HEK293 (cell line): ENCODE results near the gene TRMT61A.

Experiments
- GLI2 ChIP-seq: fragments of 450-650 bp; formaldehyde crosslinking; IDR thresholded peaks from 2 replicates; pipeline ENCODE4; 2017; ENCODE audit warnings: missing biosample characterization, missing genetic modification characterization, low read depth, borderline replicate concordance
- KLF10 ChIP-seq: fragments of 450-650 bp; IDR thresholded peaks from 2 replicates; pipeline ENCODE4 v1.5.1; 2018; ENCODE audit warnings: missing biosample characterization, mild to moderate bottlenecking, missing genetic modification characterization
- KLF7 ChIP-seq: fragments of 450-650 bp; formaldehyde crosslinking; IDR thresholded peaks from 2 replicates; pipeline ENCODE4 v1.5.1; 2016; ENCODE audit warnings: missing biosample characterization, missing genetic modification characterization, borderline replicate concordance
- KLF9 ChIP-seq: fragments of 450-650 bp; formaldehyde crosslinking; IDR thresholded peaks from 2 replicates; pipeline ENCODE4 v1.5.1; 2016; ENCODE audit warnings: missing biosample characterization, missing genetic modification characterization, low read depth
- MZF1 ChIP-seq: fragments of 450-650 bp; formaldehyde crosslinking; IDR thresholded peaks from 2 replicates; pipeline ENCODE4 v1.5.1; 2017; ENCODE audit warnings: missing biosample characterization, missing genetic modification characterization, borderline replicate concordance
- PATZ1 ChIP-seq: fragments of 450-650 bp; formaldehyde crosslinking; IDR thresholded peaks from 2 replicates; pipeline ENCODE4 v1.5.1; 2016; ENCODE audit warnings: missing biosample characterization, missing genetic modification characterization
- PRDM6 ChIP-seq: fragments of 450-650 bp; formaldehyde crosslinking; IDR thresholded peaks from 2 replicates; pipeline ENCODE4 v1.5.1; 2017; ENCODE audit warnings: missing biosample characterization, missing genetic modification characterization
- ZBTB1 ChIP-seq: fragments of 450-650 bp; formaldehyde crosslinking; IDR thresholded peaks from 2 replicates; pipeline ENCODE4 v1.5.1; 2016; ENCODE audit warnings: missing biosample characterization, missing genetic modification characterization
- ZBTB10 ChIP-seq: fragments of 450-650 bp; formaldehyde crosslinking; IDR thresholded peaks from 2 replicates; pipeline ENCODE4 v1.5.1; 2016; ENCODE audit warnings: missing biosample characterization, missing genetic modification characterization
- ZBTB48 ChIP-seq: fragments of 450-650 bp; formaldehyde crosslinking; IDR thresholded peaks from 2 replicates; pipeline ENCODE4 v1.5.1; 2016; ENCODE audit warnings: missing biosample characterization, missing genetic modification characterization
- ZBTB8A ChIP-seq: fragments of 450-650 bp; formaldehyde crosslinking; IDR thresholded peaks from 2 replicates; pipeline ENCODE4 v1.5.1; 2016; ENCODE audit warnings: missing biosample characterization, missing genetic modification characterization
- ZNF202 ChIP-seq: fragments of 450-650 bp; formaldehyde crosslinking; IDR thresholded peaks from 2 replicates; pipeline ENCODE4 v1.5.1; 2016; ENCODE audit warnings: missing biosample characterization, missing genetic modification characterization, borderline replicate concordance
- ZNF266 ChIP-seq: fragments of 450-650 bp; formaldehyde crosslinking; IDR thresholded peaks from 2 replicates; pipeline ENCODE4 v1.5.1; 2016; ENCODE audit warnings: missing biosample characterization, missing genetic modification characterization, low read depth
- ZNF391 ChIP-seq: fragments of 450-650 bp; formaldehyde crosslinking; IDR thresholded peaks from 2 replicates; pipeline ENCODE4 v1.5.1; 2016; ENCODE audit warnings: low read depth, missing biosample characterization, missing genetic modification characterization, borderline replicate concordance
- ZNF548 ChIP-seq: fragments of 450-650 bp; formaldehyde crosslinking; IDR thresholded peaks from 2 replicates; pipeline ENCODE4 v1.5.1; 2016; ENCODE audit warnings: missing biosample characterization, missing genetic modification characterization
- ZNF549 ChIP-seq: fragments of 450-650 bp; IDR thresholded peaks from 2 replicates; pipeline ENCODE4 v1.5.1; 2018; ENCODE audit warnings: missing biosample characterization, missing genetic modification characterization, mild to moderate bottlenecking, inconsistent platforms, moderate library complexity
- ZNF558 ChIP-seq: fragments of 450-650 bp; formaldehyde crosslinking; IDR thresholded peaks from 2 replicates; pipeline ENCODE4 v1.5.1; 2016; ENCODE audit warnings: missing biosample characterization, missing genetic modification characterization
- ZNF654 ChIP-seq: fragments of 450-650 bp; formaldehyde crosslinking; IDR thresholded peaks from 2 replicates; pipeline ENCODE4 v1.5.1; 2016; ENCODE audit warnings: low read depth, missing biosample characterization, missing genetic modification characterization
- ZNF843 ChIP-seq: fragments of 450-650 bp; formaldehyde crosslinking; IDR thresholded peaks from 2 replicates; pipeline ENCODE4 v1.5.1; 2016; ENCODE audit warnings: missing biosample characterization, missing genetic modification characterization
- ZXDB ChIP-seq: fragments of 450-650 bp; formaldehyde crosslinking; IDR thresholded peaks from 2 replicates; pipeline ENCODE4 v1.5.1; 2016; ENCODE audit warnings: missing biosample characterization, missing genetic modification characterization
- TF ChIP-seq, protein P1 (sequence below): fragments of 450-650 bp; formaldehyde crosslinking; IDR thresholded peaks from 2 replicates; pipeline ENCODE4 v1.5.1; 2016; ENCODE audit warnings: missing biosample characterization, missing genetic modification characterization
- TF ChIP-seq, protein P2 (sequence below): fragments of 450-650 bp; formaldehyde crosslinking; IDR thresholded peaks from 2 replicates; pipeline ENCODE4 v1.5.1; 2016; ENCODE audit warnings: missing biosample characterization, missing genetic modification characterization

Gene TRMT61A

GRCh38 chr14:103518422-103519042 is 10.5 kb upstream of the TRMT61A start (continued):
- TF ChIP-seq ZBTB10 (tag by site-specific recombination) (peak; percentile 91), GLI2 (tag by site-specific recombination) (no peak), MZF1 (tag by site-specific recombination) (peak; percentile 57), KLF10 (tag by site-specific recombination) (peak; percentile 79), KLF7 (tag by site-specific recombination) (peak; percentile 58; the same call in 1 of the 2 replicates), ZBTB8A (tag by site-specific recombination) (peak; percentile 59), ZNF558 (tag by site-specific recombination) (no peak), ZNF843 (tag by site-specific recombination) (0 out of 2 replicates have a peak, but pooled peaks have one; percentile 43), ZNF391 (tag by site-specific recombination) (peak; percentile 53; the same call in 1 of the 2 replicates), ZXDB (tag by site-specific recombination) (peak; percentile 4; the same call in 1 of the 2 replicates), ZBTB48 (tag by site-specific recombination) (peak; percentile 99), PRDM6 (no peak), KLF9 (tag by site-specific recombination) (peak; percentile 36; the same call in 1 of the 2 replicates), ZBTB1 (tag by site-specific recombination) (no peak), ZNF266 (tag by site-specific recombination) (no peak), ZNF654 (peak; percentile 82), ZNF202 (tag by site-specific recombination) (no peak), ZNF548 (no peak), PATZ1 (tag by site-specific recombination) (peak; percentile 99), ZNF549 (tag by site-specific recombination) (no peak)
- TF ChIP-seq, protein P1, sequence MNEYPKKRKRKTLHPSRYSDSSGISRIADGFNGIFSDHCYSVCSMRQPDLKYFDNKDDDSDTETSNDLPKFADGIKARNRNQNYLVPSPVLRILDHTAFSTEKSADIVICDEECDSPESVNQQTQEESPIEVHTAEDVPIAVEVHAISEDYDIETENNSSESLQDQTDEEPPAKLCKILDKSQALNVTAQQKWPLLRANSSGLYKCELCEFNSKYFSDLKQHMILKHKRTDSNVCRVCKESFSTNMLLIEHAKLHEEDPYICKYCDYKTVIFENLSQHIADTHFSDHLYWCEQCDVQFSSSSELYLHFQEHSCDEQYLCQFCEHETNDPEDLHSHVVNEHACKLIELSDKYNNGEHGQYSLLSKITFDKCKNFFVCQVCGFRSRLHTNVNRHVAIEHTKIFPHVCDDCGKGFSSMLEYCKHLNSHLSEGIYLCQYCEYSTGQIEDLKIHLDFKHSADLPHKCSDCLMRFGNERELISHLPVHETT (tag by site-specific recombination), result peak; percentile 23; the same call in 1 of the 2 replicates
- TF ChIP-seq, protein P2, sequence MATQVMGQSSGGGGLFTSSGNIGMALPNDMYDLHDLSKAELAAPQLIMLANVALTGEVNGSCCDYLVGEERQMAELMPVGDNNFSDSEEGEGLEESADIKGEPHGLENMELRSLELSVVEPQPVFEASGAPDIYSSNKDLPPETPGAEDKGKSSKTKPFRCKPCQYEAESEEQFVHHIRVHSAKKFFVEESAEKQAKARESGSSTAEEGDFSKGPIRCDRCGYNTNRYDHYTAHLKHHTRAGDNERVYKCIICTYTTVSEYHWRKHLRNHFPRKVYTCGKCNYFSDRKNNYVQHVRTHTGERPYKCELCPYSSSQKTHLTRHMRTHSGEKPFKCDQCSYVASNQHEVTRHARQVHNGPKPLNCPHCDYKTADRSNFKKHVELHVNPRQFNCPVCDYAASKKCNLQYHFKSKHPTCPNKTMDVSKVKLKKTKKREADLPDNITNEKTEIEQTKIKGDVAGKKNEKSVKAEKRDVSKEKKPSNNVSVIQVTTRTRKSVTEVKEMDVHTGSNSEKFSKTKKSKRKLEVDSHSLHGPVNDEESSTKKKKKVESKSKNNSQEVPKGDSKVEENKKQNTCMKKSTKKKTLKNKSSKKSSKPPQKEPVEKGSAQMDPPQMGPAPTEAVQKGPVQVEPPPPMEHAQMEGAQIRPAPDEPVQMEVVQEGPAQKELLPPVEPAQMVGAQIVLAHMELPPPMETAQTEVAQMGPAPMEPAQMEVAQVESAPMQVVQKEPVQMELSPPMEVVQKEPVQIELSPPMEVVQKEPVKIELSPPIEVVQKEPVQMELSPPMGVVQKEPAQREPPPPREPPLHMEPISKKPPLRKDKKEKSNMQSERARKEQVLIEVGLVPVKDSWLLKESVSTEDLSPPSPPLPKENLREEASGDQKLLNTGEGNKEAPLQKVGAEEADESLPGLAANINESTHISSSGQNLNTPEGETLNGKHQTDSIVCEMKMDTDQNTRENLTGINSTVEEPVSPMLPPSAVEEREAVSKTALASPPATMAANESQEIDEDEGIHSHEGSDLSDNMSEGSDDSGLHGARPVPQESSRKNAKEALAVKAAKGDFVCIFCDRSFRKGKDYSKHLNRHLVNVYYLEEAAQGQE (tag by site-specific recombination), result 0 out of 2 replicates have a peak, but pooled peaks have one; percentile 24
